GM12892 (cell line): Measurements from ENCODE around the gene RUVBL2.

Experiments used
- POLR2A ChIP-seq: IDR thresholded peaks from 2 replicates; pipeline ENCODE4 v1.6.1; 2011; ENCODE audit warnings: low read depth, low read length, control low read depth
- POLR2AphosphoS5 ChIP-seq: IDR thresholded peaks from 2 replicates; pipeline ENCODE4 v1.6.1; 2011; ENCODE audit warnings: low read depth, low read length, control low read depth
- TAF1 ChIP-seq: IDR thresholded peaks from 2 replicates; pipeline ENCODE4 v1.6.1; 2011; ENCODE audit warnings: low read depth, mild to moderate bottlenecking, control low read depth, low read length, borderline replicate concordance

- no peak for TF ChIP-seq TAF1
- no peak for TF ChIP-seq POLR2AphosphoS5
- TF ChIP-seq POLR2A = no peak
Measured at GRCh38 chr19:48969276-48970138, 24.2 kb upstream of the RUVBL2 start.
